OCI-LY3 (cell line): ENCODE data around the gene GSTM2.

Experiments
- H2AFZ ChIP-seq: fragments of 200-600, 300-600 bp; shearing (Covaris generic); 2 replicates; pipeline ENCODE4 v1.6.0; 2014; ENCODE audit warnings: antibody characterized with exemption, low read depth, low read length
- H3K27ac ChIP-seq: fragments of 200-600, 300-600 bp; sonication (generic); 2 replicates; pipeline ENCODE4 v1.5.1; 2014; ENCODE audit warnings: mild to moderate bottlenecking, low read length, moderate library complexity, mixed read lengths
- H3K27me3 ChIP-seq: fragments of 200-600, 300-600 bp; sonication (generic); 2 replicates; pipeline ENCODE4 v1.6.1; 2014; ENCODE audit warnings: low read depth, low read length, mixed read lengths
- H3K36me3 ChIP-seq: fragments of 200-600, 300-600 bp; sonication (generic); replicated peaks from 2 replicates; pipeline ENCODE3; 2014; ENCODE audit warnings: low read depth, low read length, mixed read lengths
- H3K4me1 ChIP-seq: fragments of 300-600, 200-600 bp; sonication (generic); 2 replicates; pipeline ENCODE4 v1.6.1; 2014; ENCODE audit warnings: low read length, mixed read lengths
- H3K4me2 ChIP-seq: fragments of 200-600, 300-600 bp; sonication (generic); 2 replicates; pipeline ENCODE4 v1.6.1; 2014; ENCODE audit warnings: low read length, mixed read lengths
- H3K4me3 ChIP-seq: fragments of 300-600, 200-600 bp; sonication (generic); 2 replicates; pipeline ENCODE4 v1.5.1; 2014; ENCODE audit warnings: antibody characterized with exemption, mild to moderate bottlenecking, low read length, moderate library complexity
- H3K79me2 ChIP-seq: fragments of 300-600, 200-600 bp; shearing (Covaris generic); 2 replicates; pipeline ENCODE4 v1.6.1; 2014; ENCODE audit warnings: mild to moderate bottlenecking, low read length, mixed read lengths
- H3K9ac ChIP-seq: fragments of 300-600, 200-600 bp; shearing (Covaris generic); 2 replicates; pipeline ENCODE4 v1.6.0; 2014; ENCODE audit warnings: mild to moderate bottlenecking, low read length, moderate library complexity
- H3K9me3 ChIP-seq: fragments of 200-600, 300-600 bp; shearing (Covaris generic); 2 replicates; pipeline ENCODE4 v1.6.1; 2014; ENCODE audit warnings: low read length, mixed read lengths; ENCODE audit not compliant: insufficient read depth
- H4K20me1 ChIP-seq: fragments of 200-600, 300-600 bp; sonication (generic); 2 replicates; pipeline ENCODE4 v1.6.1; 2016; ENCODE audit warnings: low read length, mixed read lengths; ENCODE audit not compliant: insufficient read depth
- EZH2phosphoT487 ChIP-seq: fragments of 200-600 bp; shearing (Covaris generic); IDR thresholded peaks from 2 replicates; pipeline ENCODE4 v1.6.1; 2018; ENCODE audit warnings: antibody characterized with exemption, mixed run types, low read depth
- TF ChIP-seq, protein P1 (sequence below): fragments of 200-600, 300-600 bp; sonication (generic); IDR thresholded peaks from 2 replicates; pipeline ENCODE4 v1.5.1; 2014; ENCODE audit warnings: antibody characterized with exemption, low read length, low read depth

Gene GSTM2

DNA sequence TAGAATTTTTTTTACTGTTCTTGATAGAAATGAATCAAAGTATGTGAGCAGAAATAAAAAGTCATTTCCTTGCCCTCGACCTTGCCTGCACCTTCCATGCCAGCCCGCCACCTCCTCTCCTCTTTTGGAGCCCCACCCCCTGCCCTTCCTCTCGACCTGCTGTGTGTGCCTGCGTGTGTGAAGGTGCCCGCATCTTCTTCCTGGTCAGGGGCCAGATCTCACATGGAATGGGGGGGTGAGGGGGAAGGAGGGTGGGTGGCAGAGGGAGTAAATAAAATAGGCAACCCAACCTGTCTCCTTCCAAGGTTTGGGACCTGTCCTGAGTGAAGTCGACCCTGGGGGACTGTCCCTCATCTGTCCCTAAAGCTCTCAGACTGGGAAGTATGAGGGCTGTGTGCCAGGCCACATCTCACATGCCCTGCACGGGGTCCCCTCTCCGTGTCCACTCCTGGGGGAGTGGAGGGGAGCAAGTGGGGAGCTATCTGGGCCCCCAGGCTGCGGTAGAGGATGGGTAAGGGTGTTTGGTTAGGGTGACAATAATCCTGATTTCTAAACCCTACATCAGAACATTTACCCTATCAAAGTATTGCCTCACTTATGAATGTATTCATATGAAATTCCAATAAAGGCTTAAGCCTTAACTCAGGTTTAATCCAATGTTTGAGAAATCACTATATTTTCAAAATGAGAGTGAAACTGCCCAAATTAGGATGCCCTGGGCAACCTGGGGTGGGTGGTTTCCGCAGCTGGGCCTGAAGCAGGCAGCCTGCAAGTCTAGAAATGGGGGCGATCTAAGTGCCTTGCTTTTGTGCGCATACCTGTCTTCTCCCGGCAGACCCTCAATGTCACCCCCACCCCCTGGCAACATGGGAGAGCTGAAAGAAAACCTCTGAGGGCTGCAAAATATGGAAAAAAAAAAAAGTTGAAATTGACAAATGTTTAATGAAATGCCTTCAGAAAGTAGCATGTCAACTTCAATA, 32.8 kb upstream of the GSTM2 start:
- Histone ChIP-seq H3K4me1 (peaks cover 24% of the 10 kb centered on the region), H2AFZ (no peak overlapping the region; the same call in 1 of the 2 replicates), H4K20me1 (no peaks in the 10 kb centered on the region), H3K27ac (peak overlapping the region; percentile 43; the same call in 1 of the 2 replicates), H3K27me3 (no peaks in the 10 kb centered on the region), H3K9me3 (no peaks in the 10 kb centered on the region), H3K4me2 (peak overlapping the region; percentile 75), H3K79me2 (no peaks in the 10 kb centered on the region), H3K36me3 (peaks cover 6% of the 10 kb centered on the region), H3K9ac (peak overlapping the region; percentile 47; the same call in 1 of the 2 replicates), H3K4me3 (peak overlapping the region; percentile 53)
- TF ChIP-seq, protein P1, sequence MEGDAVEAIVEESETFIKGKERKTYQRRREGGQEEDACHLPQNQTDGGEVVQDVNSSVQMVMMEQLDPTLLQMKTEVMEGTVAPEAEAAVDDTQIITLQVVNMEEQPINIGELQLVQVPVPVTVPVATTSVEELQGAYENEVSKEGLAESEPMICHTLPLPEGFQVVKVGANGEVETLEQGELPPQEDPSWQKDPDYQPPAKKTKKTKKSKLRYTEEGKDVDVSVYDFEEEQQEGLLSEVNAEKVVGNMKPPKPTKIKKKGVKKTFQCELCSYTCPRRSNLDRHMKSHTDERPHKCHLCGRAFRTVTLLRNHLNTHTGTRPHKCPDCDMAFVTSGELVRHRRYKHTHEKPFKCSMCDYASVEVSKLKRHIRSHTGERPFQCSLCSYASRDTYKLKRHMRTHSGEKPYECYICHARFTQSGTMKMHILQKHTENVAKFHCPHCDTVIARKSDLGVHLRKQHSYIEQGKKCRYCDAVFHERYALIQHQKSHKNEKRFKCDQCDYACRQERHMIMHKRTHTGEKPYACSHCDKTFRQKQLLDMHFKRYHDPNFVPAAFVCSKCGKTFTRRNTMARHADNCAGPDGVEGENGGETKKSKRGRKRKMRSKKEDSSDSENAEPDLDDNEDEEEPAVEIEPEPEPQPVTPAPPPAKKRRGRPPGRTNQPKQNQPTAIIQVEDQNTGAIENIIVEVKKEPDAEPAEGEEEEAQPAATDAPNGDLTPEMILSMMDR, result no peak
- TF ChIP-seq EZH2phosphoT487, result no peak

DNA sequence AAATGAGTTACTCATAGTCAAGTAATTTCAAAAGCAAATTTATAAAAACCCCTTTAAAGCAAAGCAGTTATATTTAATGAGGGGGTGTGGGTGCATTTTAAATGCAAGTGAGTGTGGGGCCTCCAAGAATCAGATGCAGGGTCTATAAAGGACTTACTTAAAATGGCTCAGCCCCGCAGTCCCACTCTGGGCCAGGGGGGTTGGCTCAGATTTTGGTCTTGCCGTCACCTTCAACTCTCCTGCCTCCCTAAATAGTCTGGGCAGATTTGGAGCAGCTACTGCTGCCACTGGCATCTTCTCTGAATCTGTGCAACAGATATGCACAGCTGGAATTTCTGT, 32.0 kb upstream of the GSTM2 start:
- Histone ChIP-seq H3K4me1 (peaks cover 24% of the 10 kb centered on the region), H3K4me2 (peak overlapping the region; percentile 75), H3K4me3 (no peak overlapping the region), H2AFZ (no peak overlapping the region), H3K9ac (no peak overlapping the region), H3K27me3 (no peaks in the 10 kb centered on the region), H3K9me3 (no peaks in the 10 kb centered on the region), H4K20me1 (no peaks in the 10 kb centered on the region), H3K36me3 (peaks cover 4% of the 10 kb centered on the region), H3K79me2 (no peaks in the 10 kb centered on the region), H3K27ac (no peak overlapping the region)
- TF ChIP-seq, protein P1, result no peak
- TF ChIP-seq EZH2phosphoT487, result no peak

DNA sequence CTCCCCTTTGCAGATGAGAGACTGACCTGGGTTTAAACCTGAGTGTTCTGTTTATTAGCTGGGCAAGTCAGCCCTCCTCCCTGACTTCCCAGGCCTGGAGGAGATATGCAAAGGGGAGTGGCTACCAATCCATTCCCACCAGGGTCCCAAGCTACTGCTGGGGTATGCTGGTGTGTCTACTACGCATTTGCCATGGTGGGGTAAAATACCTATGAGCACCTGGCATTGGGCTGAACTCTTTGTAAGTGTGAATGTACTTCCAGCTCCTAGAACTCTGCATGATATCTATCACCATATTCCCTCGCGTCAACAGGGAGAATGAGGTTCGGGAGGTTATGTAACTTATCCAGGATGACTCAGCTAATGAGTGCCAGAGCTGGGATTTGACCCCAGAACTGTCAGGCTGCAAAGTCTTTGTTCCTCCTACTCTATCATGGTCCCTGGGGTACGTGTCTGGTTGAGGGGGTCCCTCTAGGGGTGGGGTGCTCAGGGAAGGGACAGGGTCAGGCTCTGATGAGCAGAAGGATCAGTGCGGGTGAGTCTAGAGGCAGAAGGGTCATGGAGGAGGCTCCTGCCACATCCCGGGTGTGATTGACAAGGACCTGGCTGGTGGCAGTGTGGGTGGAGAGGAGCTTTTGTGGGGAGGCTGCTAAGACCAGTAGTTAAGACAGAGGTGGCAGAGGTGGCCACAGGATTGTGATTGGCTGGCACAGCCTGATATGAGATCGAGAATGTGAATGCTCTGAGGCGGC, 31.5 kb upstream of the GSTM2 start:
- no peaks in the 10 kb centered on the region for H3K27me3 ChIP-seq
- H2AFZ ChIP-seq, result no peak overlapping the region
- no peaks in the 10 kb centered on the region for H3K9me3 ChIP-seq
- no peak overlapping the region for H3K9ac ChIP-seq
- H3K4me3 ChIP-seq, result no peak overlapping the region
- no peaks in the 10 kb centered on the region for H4K20me1 ChIP-seq
- peaks cover 24% of the 10 kb centered on the region for H3K4me1 ChIP-seq
- H3K27ac ChIP-seq, result no peak overlapping the region
- TF ChIP-seq EZH2phosphoT487, result no peak
- TF ChIP-seq, protein P1, result no peak
- H3K36me3 ChIP-seq, result no peaks in the 10 kb centered on the region
- no peak overlapping the region for H3K4me2 ChIP-seq
- H3K79me2 ChIP-seq, result no peaks in the 10 kb centered on the region

GRCh38 chr1:109637446-109637845, 30.4 kb upstream of the GSTM2 start:
- Histone ChIP-seq H3K4me2 (no peak overlapping the region), H3K27ac (no peak overlapping the region), H4K20me1 (no peaks in the 10 kb centered on the region), H3K27me3 (no peaks in the 10 kb centered on the region), H3K79me2 (no peaks in the 10 kb centered on the region), H3K4me3 (no peak overlapping the region), H3K4me1 (peaks cover 24% of the 10 kb centered on the region), H2AFZ (no peak overlapping the region), H3K9me3 (no peaks in the 10 kb centered on the region), H3K9ac (no peak overlapping the region), H3K36me3 (no peaks in the 10 kb centered on the region)
- no peak for TF ChIP-seq EZH2phosphoT487
- TF ChIP-seq, protein P1, result no peak
